Occipital lobe (tissue), 3 donors: ENCODE results near the gene KIFC3. TPM values are rescaled to one million over a fixed set of nuclear protein-coding genes. Genes with fewer than 3 reads are reported as not detected.
"Not testable (repeated sequence)": the region's sequence is repeated elsewhere in the genome, so short reads cannot be mapped to it uniquely, and the experiment has no call there.

ENCODE experiments used
- DNase-seq: peaks from one replicate; lab custom pipeline; 2025; lab: John Stamatoyannopoulos, UW
- small RNA-seq: library from RNA; depleted of rRNA; stranded (forward); fragments of <200 nt; gene quantifications from one replicate; pipeline ENCODE3, GENCODE V24; 2014
- total RNA-seq: library from RNA; depleted of rRNA; stranded (reverse); fragments of >200 nt; gene quantifications from one replicate; pipeline ENCODE4 v1.2.3, GENCODE V29; 2014

Gene KIFC3
- total RNA-seq, 1 donor from 2014 or later, result 44.6 TPM

- DNase-seq, result no peak
Observed at GRCh38 chr16:57724531-57724930, 77.8 kb downstream of the KIFC3 start.

DNA sequence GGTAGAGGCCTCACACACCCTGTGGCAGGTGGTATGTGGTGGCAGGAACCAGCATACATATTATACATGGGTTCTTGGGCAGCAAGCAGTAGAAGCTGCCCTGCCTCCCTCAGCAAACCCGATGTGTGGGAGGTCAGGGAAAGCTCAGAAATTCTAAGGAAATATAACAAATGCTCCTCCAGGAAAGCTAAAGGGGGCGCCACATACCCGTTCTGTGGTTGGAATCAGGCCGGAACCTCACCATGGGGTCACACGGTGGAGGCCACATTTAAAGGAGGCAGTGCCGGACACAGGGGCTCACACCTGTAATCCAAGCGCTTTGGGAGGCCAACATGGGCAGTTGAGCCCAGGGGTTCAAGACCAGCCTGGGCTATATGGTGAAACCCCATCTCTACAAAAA lies 79.1 kb downstream of the KIFC3 start:
- no peak for DNase-seq

DNA sequence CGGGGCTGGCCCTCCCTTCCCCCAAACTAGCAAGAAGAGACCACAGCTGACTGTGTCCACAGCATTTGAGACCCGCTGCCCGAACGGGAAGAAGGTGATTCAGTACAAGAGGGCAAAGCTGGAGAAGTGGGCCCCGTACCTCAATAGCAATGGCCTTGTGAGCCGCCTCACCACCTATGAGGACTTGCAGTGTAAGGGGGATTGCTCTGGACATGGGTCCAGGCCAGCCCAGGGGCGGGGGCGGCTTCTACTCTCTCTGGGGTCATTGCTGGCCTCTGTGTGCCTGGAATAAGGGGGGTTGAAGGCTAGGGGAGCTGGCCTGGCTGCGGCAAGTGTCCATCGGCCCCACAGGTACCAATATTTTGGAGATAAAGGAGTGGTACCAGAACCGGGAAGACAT lies 79.6 kb downstream of the KIFC3 start:
- no peak for DNase-seq

DNA sequence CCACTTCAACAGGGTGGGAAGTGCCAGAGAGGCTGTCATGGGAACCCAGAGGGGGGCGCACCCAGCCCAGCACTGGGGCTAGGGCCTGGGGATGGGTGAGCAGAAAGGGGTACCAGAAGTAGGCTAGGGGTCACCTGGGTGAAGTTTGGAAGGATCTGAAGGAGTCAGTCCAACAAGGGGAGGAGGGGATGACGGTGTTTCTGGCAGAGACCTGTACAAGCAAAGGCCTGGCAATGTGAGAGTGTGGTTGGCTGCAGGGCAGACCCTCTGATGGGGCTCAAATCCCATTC lies 80.1 kb downstream of the KIFC3 start:
- no peak for DNase-seq

- DNase-seq, result no peak
Observed at GRCh38 chr16:57721356-57722209, 80.7 kb downstream of the KIFC3 start.

DNA sequence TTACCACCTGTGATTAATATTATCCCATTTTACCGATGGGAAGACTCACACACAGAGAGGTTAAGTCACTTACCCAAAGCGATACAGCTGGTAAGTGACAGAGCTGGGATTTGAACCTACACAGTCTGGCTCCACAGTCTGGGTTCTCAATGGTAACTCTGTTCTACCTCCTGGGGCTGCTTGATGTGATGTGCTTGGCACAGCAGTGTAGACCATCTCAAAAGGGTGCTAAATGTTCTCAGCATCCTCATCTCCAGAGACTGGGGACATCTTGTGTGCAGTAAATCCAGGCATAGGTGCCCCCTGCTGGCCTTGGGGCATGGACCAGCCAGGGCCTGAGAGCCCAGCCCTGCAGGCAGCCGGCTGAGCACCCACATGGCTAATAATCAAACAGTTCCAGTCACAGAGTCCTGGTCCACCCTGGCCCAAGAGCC lies 82.1 kb downstream of the KIFC3 start:
- no peak for DNase-seq

DNA sequence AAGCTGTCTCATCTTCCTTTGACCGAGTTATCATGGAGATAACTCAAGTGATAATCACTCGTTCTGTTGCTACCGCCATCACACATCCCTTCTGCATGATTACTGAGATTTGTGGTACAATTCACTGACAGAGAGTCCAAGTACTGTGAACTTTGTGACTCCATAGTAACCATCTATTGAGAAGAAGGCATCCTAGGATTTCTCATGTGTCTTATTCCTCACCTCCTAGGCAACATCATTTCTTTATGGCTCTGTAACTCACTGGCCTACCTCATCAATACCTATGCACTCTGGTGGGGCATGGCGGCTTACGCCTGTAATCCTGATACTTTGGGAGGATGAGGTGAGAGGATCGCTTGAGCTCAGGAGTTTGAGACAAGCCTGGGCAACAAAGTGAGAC lies 88.2 kb downstream of the KIFC3 start:
- no peak for DNase-seq

- DNase-seq, result no peak
Observed at GRCh38 chr16:57713596-57713995, 88.7 kb downstream of the KIFC3 start.

- DNase-seq, result not testable (repeated sequence)
Observed at GRCh38 chr16:57712569-57712968, 89.7 kb downstream of the KIFC3 start.

DNA sequence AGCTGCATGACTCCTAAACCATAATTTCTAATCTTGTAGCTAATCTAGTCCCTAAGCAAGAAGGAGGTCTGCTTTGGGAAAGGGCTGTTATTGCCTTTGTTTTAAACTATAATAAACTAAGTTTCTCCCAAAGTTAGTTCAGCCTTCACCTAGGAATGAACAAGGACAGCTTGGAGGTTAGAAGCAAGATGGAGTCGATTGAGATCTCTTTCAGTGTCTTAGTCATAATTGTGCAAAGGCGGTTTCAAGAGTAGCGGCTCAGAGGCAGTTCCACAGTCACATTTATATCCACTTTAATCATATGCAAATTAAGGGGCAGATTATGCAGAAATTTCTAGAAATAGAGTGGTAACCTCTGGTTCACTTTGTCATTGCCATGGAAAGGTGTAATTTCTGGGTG lies 90.3 kb downstream of the KIFC3 start:
- no peak for DNase-seq

- DNase-seq, result no peak
Observed at GRCh38 chr16:57711346-57711745, 90.9 kb downstream of the KIFC3 start.

DNA sequence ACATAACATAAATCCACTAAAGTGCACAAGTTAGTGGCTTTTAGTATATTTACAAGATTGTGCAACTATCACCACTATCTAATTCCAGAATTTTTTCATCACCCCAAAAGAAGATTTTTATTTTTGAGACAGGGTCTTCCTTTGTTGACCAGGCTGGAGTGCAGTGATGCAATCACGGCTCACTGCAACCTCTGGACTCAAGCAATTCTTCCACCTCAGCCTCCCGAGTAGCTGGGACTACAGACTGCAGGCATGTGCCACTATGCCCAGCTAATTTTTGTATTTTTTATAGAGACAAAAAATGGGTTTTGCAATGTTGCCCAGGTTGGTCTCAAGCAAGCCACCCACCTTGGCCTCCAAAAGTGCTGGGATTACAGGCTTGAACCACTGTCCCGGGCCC lies 92.6 kb downstream of the KIFC3 start:
- DNase-seq, result no peak

Small RNA genes within 50 kb of the gene (small RNA-seq; reads per million reads assigned to genes)
- gene MIR6772 (0.26 reads per million), gene RNU6-20P (not detected)

Other genes with a start within 250 kb of the KIFC3 start
- gene ADGRG1, start 173.9 kb downstream of the KIFC3 start, total RNA-seq, result 31.4 TPM
- gene ADGRG3, start 134.2 kb downstream of the KIFC3 start, total RNA-seq, result 0.16 TPM
- 0.78 TPM for gene DRC7, start 107.7 kb downstream of the KIFC3 start, total RNA-seq
- 27.8 TPM for gene KATNB1, start 66.7 kb downstream of the KIFC3 start, total RNA-seq
- gene CNGB1, start 168.6 kb upstream of the KIFC3 start, total RNA-seq, result not detected
- 4.2 TPM for gene ZNF319, start 198.2 kb upstream of the KIFC3 start, total RNA-seq
- gene USB1, start 198.9 kb upstream of the KIFC3 start, total RNA-seq, result 5.0 TPM
- 12.6 TPM for gene MMP15, start 223.3 kb upstream of the KIFC3 start, total RNA-seq